Liver (tissue), 9 donors: Measurements from ENCODE around the gene PRKAR1B. TPM values are rescaled to one million over a fixed set of nuclear protein-coding genes. Genes with fewer than 3 reads are reported as not detected.

Experiments used
- DNase-seq: peaks from one replicate; pipeline ENCODE4 v3.0.0-alpha.2; 2017; ENCODE audit warnings: low spot score
- H3K27ac ChIP-seq, 2 donors: one replicate each; pipeline ENCODE4 v1.7.0; 2013; ENCODE audit warnings: inconsistent platforms in 2 of 2, low read length in 2 of 2, control low read depth in 1 of 2, low read depth in 1 of 2, mild to moderate bottlenecking in 1 of 2
- H3K27me3 ChIP-seq, 4 donors: one replicate each; pipeline versions ENCODE4 v1.6.1 to v1.7.0; 2013; ENCODE audit warnings: low read length in 3 of 4, inconsistent platforms in 1 of 4, mild to moderate bottlenecking in 1 of 4, moderate library complexity in 1 of 4; ENCODE audit not compliant: control insufficient read depth in 4 of 4, insufficient read depth in 4 of 4
- H3K36me3 ChIP-seq, 4 donors: one replicate each; pipeline versions ENCODE4 v1.6.1 to v1.7.0; 2013; ENCODE audit warnings: low read length in 3 of 4, mild to moderate bottlenecking in 3 of 4, low read depth in 1 of 4, moderate library complexity in 1 of 4; ENCODE audit not compliant: control insufficient read depth in 4 of 4, insufficient read depth in 3 of 4
- H3K4me1 ChIP-seq, 4 donors: one replicate each; pipeline versions ENCODE4 v1.6.1 to v1.7.0; 2013; ENCODE audit warnings: low read length in 3 of 4, mild to moderate bottlenecking in 3 of 4, moderate library complexity in 1 of 4; ENCODE audit not compliant: control insufficient read depth in 4 of 4, insufficient read depth in 4 of 4
- H3K4me3 ChIP-seq, 3 donors: one replicate each; pipeline versions ENCODE4 v1.6.1 to v1.7.0; 2013; ENCODE audit warnings: low read length in 3 of 3, control low read depth in 1 of 3, low read depth in 1 of 3, mild to moderate bottlenecking in 1 of 3
- H3K9ac ChIP-seq, 2 donors: one replicate each; pipeline ENCODE4 v1.7.0; 2013; ENCODE audit warnings: low read length in 2 of 2, mild to moderate bottlenecking in 2 of 2, moderate library complexity in 2 of 2, control low read depth in 1 of 2, low read depth in 1 of 2
- H3K9me3 ChIP-seq, 4 donors: one replicate each; pipeline versions ENCODE4 v1.6.1 to v1.7.0; 2013; ENCODE audit warnings: low read length in 3 of 4; ENCODE audit not compliant: control insufficient read depth in 4 of 4
- EGR1 ChIP-seq, 2 donors: IDR thresholded peaks; 2 replicates each; pipeline ENCODE4 v1.6.1; 2016 to 2018; ENCODE audit warnings: antibody characterized with exemption in 2 of 2, low read depth in 2 of 2
- FOXA1 ChIP-seq: IDR thresholded peaks from 2 replicates; pipeline ENCODE4 v1.6.1; 2016; ENCODE audit warnings: antibody characterized with exemption
- FOXA2 ChIP-seq: IDR thresholded peaks from 2 replicates; pipeline ENCODE4 v1.6.1; 2016; ENCODE audit warnings: antibody characterized with exemption
- GABPA ChIP-seq, 2 donors: IDR thresholded peaks in 1 of 2; conservative IDR thresholded peaks in 1 of 2; 2 replicates each; pipeline ENCODE4 v1.6.1; 2016; ENCODE audit warnings: antibody characterized with exemption in 2 of 2, mild to moderate bottlenecking in 1 of 2, moderate library complexity in 1 of 2
- HNF4A ChIP-seq, 2 donors: conservative IDR thresholded peaks; 2 replicates each; pipeline ENCODE4 v1.6.1; 2016; ENCODE audit warnings: antibody characterized with exemption in 2 of 2, mild to moderate bottlenecking in 2 of 2
- HNF4G ChIP-seq: IDR thresholded peaks from 2 replicates; pipeline ENCODE4 v1.6.1; 2016; ENCODE audit warnings: antibody characterized with exemption
- JUND ChIP-seq, 2 donors: IDR thresholded peaks; 2 replicates each; pipeline ENCODE4 v1.6.1; 2016; ENCODE audit warnings: antibody characterized with exemption in 2 of 2
- NR2F2 ChIP-seq: IDR thresholded peaks from 2 replicates; pipeline ENCODE4 v1.6.1; 2016; ENCODE audit warnings: antibody characterized with exemption
- RAD21 ChIP-seq, 2 donors: IDR thresholded peaks; 2 replicates each; pipeline ENCODE4 v1.6.1; 2016; ENCODE audit warnings: antibody characterized with exemption in 2 of 2, mild to moderate bottlenecking in 2 of 2
- RXRA ChIP-seq, 2 donors: IDR thresholded peaks; 2 replicates each; pipeline ENCODE4 v1.6.1; 2017 to 2018; ENCODE audit warnings: antibody characterized with exemption in 2 of 2, mild to moderate bottlenecking in 1 of 2
- SP1 ChIP-seq: IDR thresholded peaks from 2 replicates; pipeline ENCODE4 v1.6.1; 2018; ENCODE audit warnings: antibody characterized with exemption, mild to moderate bottlenecking
- TAF1 ChIP-seq: conservative IDR thresholded peaks from 2 replicates; pipeline ENCODE4 v1.6.1; 2016; ENCODE audit warnings: antibody characterized with exemption, mild to moderate bottlenecking
- YY1 ChIP-seq: IDR thresholded peaks from 2 replicates; pipeline ENCODE4 v1.6.1; 2016; ENCODE audit warnings: antibody characterized with exemption, mild to moderate bottlenecking
- WGBS: extraction: QIAGEN DNeasy Blood & Tissue Kit; methylation state at CpG from one replicate; pipeline ENCODE4 v1.1.7; 2013; 5-methylcytosine and 5-hydroxymethylcytosine counted together
- polyA plus RNA-seq, 2 donors: library from polyadenylated mRNA; stranded (reverse) in 1 of 2; unstranded in 1 of 2; fragments of 200-250 nt in 1 of 2; fragments of >200 nt in 1 of 2; fragmentation: Nextera tagmentation in 1 of 2; extraction: Ambion mirVana in 1 of 2; gene quantifications; one replicate each; pipeline versions ENCODE4 v1.2.1 to v1.2.3, GENCODE V29; 2013 to 2015
- total RNA-seq, 2 donors: library from RNA; depleted of rRNA; stranded (reverse); fragments of >200 nt; gene quantifications; one replicate each; pipeline ENCODE4 v1.2.3, GENCODE V29; 2014
- TF ChIP-seq, protein P1 (sequence below): IDR thresholded peaks from 2 replicates; pipeline ENCODE4 v1.6.1; 2016; ENCODE audit warnings: antibody characterized with exemption
- TF ChIP-seq, protein P2 (sequence below): IDR thresholded peaks from 2 replicates; pipeline ENCODE4 v1.6.1; 2016; ENCODE audit warnings: antibody characterized with exemption
- TF ChIP-seq, protein P3 (sequence below): IDR thresholded peaks from 2 replicates; pipeline ENCODE4 v1.6.1; 2016; ENCODE audit warnings: antibody characterized with exemption
- TF ChIP-seq, protein P4 (sequence below): fragments of 150-350 bp; IDR thresholded peaks from 2 replicates; pipeline ENCODE4 v1.5.1; 2017; ENCODE audit warnings: improper control_type of control experiment, low read depth, low read length; ENCODE audit not compliant: missing input control
- TF ChIP-seq, protein P5 (sequence below): IDR thresholded peaks from 2 replicates; pipeline ENCODE4 v1.6.1; 2016; ENCODE audit warnings: antibody characterized with exemption, mild to moderate bottlenecking
- donor health status: healthy.
- donor health status: healthy.
- donor health status: healthy.
- donor health status: healthy.
- donor health status: healthy.

Gene PRKAR1B
- total and polyA plus RNA-seq, 4 donors: 11.1 to 14.4 (median 12.4) TPM

DNA sequence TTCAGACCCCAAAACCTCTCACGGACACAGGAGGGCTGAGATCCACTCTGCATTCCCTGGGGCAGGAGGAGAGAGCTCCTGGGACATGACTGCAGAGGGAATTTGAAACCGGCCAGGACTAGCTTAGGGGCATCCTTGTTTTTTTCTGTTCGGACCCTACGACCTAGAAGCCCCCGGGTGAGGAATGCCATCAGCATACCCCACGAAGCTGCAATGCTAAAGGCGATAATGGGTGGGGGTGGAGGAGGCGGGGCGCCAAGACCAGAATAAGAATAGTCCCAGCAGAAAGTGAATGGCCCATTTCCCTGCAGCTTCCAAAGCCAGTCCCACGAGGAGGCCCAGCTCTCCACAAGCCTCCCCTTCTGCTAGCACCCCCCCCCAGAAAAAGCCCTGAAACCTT, 211.5 kb downstream of the PRKAR1B start:
- H3K9ac ChIP-seq: no peak overlapping the region
- no peak overlapping the region for H3K27ac ChIP-seq
- no peaks in the 10 kb centered on the region for H3K9me3 ChIP-seq
- TF ChIP-seq FOXA2 (no peak), NR2F2 (no peak), SP1 (no peak), TAF1 (no peak), JUND (IDR thresholded peaks at IDR 0.05) (no peak), HNF4G (no peak), GABPA (IDR thresholded peaks at IDR 0.05 in 1 of 2, conservative IDR thresholded peaks at IDR 0.05 in 1 of 2) (no peak), EGR1 (IDR thresholded peaks at IDR 0.05; ENCODE audit: low read depth in 2 of 2) (no peak), HNF4A (conservative IDR thresholded peaks at IDR 0.05) (no peak), RAD21 (IDR thresholded peaks at IDR 0.05) (no peak), YY1 (no peak), RXRA (IDR thresholded peaks at IDR 0.05) (no peak), FOXA1 (no peak)
- TF ChIP-seq, protein P1, sequence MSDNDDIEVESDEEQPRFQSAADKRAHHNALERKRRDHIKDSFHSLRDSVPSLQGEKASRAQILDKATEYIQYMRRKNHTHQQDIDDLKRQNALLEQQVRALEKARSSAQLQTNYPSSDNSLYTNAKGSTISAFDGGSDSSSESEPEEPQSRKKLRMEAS: no peak
- TF ChIP-seq, protein P2, sequence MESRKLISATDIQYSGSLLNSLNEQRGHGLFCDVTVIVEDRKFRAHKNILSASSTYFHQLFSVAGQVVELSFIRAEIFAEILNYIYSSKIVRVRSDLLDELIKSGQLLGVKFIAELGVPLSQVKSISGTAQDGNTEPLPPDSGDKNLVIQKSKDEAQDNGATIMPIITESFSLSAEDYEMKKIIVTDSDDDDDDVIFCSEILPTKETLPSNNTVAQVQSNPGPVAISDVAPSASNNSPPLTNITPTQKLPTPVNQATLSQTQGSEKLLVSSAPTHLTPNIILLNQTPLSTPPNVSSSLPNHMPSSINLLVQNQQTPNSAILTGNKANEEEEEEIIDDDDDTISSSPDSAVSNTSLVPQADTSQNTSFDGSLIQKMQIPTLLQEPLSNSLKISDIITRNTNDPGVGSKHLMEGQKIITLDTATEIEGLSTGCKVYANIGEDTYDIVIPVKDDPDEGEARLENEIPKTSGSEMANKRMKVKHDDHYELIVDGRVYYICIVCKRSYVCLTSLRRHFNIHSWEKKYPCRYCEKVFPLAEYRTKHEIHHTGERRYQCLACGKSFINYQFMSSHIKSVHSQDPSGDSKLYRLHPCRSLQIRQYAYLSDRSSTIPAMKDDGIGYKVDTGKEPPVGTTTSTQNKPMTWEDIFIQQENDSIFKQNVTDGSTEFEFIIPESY: no peak
- TF ChIP-seq, protein P3, sequence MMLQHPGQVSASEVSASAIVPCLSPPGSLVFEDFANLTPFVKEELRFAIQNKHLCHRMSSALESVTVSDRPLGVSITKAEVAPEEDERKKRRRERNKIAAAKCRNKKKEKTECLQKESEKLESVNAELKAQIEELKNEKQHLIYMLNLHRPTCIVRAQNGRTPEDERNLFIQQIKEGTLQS: no peak
- TF ChIP-seq, protein P4, sequence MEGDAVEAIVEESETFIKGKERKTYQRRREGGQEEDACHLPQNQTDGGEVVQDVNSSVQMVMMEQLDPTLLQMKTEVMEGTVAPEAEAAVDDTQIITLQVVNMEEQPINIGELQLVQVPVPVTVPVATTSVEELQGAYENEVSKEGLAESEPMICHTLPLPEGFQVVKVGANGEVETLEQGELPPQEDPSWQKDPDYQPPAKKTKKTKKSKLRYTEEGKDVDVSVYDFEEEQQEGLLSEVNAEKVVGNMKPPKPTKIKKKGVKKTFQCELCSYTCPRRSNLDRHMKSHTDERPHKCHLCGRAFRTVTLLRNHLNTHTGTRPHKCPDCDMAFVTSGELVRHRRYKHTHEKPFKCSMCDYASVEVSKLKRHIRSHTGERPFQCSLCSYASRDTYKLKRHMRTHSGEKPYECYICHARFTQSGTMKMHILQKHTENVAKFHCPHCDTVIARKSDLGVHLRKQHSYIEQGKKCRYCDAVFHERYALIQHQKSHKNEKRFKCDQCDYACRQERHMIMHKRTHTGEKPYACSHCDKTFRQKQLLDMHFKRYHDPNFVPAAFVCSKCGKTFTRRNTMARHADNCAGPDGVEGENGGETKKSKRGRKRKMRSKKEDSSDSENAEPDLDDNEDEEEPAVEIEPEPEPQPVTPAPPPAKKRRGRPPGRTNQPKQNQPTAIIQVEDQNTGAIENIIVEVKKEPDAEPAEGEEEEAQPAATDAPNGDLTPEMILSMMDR: no peak
- TF ChIP-seq, protein P5, sequence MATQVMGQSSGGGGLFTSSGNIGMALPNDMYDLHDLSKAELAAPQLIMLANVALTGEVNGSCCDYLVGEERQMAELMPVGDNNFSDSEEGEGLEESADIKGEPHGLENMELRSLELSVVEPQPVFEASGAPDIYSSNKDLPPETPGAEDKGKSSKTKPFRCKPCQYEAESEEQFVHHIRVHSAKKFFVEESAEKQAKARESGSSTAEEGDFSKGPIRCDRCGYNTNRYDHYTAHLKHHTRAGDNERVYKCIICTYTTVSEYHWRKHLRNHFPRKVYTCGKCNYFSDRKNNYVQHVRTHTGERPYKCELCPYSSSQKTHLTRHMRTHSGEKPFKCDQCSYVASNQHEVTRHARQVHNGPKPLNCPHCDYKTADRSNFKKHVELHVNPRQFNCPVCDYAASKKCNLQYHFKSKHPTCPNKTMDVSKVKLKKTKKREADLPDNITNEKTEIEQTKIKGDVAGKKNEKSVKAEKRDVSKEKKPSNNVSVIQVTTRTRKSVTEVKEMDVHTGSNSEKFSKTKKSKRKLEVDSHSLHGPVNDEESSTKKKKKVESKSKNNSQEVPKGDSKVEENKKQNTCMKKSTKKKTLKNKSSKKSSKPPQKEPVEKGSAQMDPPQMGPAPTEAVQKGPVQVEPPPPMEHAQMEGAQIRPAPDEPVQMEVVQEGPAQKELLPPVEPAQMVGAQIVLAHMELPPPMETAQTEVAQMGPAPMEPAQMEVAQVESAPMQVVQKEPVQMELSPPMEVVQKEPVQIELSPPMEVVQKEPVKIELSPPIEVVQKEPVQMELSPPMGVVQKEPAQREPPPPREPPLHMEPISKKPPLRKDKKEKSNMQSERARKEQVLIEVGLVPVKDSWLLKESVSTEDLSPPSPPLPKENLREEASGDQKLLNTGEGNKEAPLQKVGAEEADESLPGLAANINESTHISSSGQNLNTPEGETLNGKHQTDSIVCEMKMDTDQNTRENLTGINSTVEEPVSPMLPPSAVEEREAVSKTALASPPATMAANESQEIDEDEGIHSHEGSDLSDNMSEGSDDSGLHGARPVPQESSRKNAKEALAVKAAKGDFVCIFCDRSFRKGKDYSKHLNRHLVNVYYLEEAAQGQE: no peak
- WGBS: 84% methylated on average over 10 of the region's 10 CpGs
- H3K4me3 ChIP-seq: no peak overlapping the region
- H3K27me3 ChIP-seq: peaks cover 0 to 3% (median 0%) of the 10 kb centered on the region in 4 donors
- DNase-seq: no peak
- peaks cover 0 to under 1% (median 0%) of the 10 kb centered on the region in 4 donors for H3K36me3 ChIP-seq
- H3K4me1 ChIP-seq: peaks cover 4 to 20% (median 8%) of the 10 kb centered on the region in 4 donors
